GM19099 (cell line): ENCODE data around the gene EIF2B1.
A peak's percentile ranks its signal among the peaks of the same experiment; 100 is the strongest.

ENCODE experiments used
- POLR2A ChIP-seq: IDR thresholded peaks from 3 replicates; pipeline ENCODE4 v1.6.1; 2011; ENCODE audit warnings: low read depth; ENCODE audit not compliant: insufficient read length; ENCODE audit errors: extremely low read depth

The EIF2B1 gene

DNA sequence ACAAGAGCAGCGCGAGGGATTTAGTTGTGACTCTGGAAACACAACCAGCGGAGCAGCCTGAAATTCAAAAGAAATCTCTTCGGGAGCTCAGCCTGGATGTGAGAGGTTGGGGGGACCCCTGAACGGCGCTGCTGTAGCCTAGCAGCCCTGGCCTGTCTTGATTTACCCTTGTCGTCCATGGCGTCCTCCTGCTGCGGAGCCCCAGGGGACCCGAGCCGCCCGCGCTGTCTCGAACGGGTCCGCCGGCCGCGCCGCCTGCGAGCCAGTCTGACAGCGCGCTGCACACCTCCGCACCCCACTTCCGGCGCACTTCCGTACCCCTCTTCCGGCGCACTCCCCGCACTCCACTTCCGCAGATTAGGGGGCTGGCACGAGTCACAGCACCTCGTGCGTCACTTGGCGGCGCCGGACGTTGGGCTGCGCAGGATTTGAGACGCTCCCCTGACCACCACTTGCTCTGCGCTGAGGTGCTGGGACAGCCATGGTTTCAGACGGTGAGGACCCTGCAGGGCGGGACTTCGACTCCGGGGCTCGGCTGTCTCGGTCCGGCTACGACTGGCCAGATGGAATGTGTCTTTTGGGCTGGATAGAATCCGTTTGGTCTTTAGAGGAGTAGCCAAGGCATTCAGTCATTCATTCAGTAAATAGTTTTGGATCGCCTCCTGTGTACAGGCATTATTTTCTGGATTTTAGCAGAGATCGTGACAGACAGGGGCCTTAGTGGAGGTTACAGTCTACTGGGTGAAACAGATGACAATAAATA, at the start of gene EIF2B1, which contains the start of gene GTF2H3:
Gene EIF2B1, minus strand, starts transcription at position 308 of the 763 bp plus-strand sequence. Its CDS starts 129 bp downstream, at position 179.
Gene GTF2H3, plus strand, starts transcription at position 451 of the 763 bp plus-strand sequence. Its CDS starts 31 bp downstream, at position 482.
- TF ChIP-seq POLR2A: peak; percentile 97

- TF ChIP-seq POLR2A: no peak
These were observed 48.1 kb upstream of the EIF2B1 start for GRCh38 chr12:123681605-123682004.

DNA sequence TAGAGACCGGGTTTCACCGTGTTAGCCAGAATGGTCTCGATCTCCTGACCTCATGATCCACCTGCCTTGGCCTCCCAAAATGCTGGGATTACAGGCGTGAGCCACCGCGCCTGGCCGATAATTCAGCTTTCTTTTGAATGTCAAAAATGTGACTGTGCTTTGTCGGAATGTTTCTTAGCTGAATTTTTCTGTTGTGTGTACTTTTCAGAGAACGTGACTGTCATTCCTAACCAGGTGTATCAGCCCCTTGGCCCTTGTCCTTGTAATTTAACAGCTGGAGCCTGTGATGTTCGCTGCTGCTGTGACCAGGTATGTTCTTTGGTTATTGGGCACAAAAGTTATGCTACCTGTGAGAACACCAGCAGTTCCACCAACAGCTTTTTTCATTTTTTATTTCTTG, 45.5 kb upstream of the EIF2B1 start:
- no peak for TF ChIP-seq POLR2A

- no peak for TF ChIP-seq POLR2A
These were observed 43.3 kb upstream of the EIF2B1 start for GRCh38 chr12:123676616-123677320.

DNA sequence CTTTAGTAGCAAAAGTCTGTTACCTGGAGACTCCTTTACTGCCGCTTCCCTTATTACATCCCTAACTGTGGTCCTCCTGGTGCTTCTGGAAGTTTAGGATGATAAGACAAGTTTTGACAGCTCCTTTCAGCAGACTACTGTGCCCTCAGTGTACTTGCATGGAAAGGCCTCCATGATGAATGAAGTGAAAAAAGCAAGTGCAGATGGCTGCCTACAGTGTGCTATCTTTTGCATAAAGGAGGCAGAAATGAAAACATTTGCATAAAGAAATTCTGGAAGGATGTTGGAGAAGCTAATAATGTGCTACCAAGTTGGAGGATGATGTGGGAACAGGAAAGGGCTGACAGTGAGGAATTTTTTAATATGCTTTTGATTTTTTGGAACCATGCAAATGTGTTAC, 42.0 kb upstream of the EIF2B1 start:
- TF ChIP-seq POLR2A: no peak

DNA sequence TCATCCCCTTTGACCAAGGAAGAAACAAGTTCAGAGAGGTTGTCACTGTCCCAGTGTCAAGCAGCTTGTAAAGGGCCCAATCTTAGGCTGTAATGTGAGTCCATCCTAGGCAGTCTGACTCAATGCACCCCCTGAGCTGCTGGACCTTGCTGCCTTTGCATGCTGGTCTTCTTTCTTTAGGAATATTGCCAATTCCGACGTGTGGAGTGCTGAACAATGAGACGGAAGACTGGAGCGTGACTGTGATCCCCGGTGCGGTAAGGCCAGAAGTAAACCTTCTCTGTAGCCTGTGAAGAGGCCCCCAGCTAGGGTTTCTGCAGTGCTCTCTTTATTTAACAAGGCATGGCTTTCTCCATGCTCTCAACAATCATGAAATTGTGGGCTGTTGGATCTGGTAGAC, 38.4 kb upstream of the EIF2B1 start:
- TF ChIP-seq POLR2A: no peak

DNA sequence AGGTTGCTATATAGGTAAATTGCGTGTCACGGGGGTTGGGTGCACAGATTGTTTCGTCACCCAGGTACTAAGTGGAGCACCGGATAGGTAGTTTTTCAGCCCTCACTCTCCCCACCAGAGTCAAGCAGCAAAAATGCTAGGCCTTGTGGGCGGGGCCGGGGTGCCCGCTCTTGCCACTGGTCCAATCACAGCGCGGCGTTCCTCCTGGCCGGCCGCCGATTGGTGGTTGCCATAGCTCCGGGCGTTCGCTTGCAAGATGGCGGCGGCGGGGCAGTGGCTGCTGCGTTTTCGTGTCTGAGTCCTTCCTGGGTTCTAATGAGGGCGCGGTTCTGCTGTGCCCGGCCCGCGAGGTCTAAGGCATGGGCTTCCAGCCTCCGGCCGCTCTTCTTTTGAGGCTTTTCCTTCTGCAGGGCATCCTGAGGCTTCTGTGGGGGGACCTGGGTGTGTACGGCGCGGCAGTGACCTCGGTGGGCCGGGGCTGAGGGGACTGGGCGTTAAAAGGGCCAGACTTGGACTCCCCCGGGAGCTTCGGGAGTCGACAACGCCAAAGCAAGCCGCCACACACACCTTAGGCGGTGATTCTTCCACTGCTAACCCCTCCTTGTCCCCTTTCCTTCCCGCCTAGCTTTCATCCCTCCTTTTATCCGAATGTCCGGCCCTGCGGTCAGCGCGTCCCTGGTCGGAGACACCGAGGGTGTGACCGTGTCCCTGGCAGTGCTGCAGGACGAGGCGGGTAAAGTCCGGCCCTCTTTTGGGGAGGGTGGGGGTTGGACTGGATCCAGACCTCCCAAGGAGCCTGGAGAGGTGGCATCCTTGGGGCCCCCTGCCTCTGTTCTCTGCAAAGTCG, 37.6 kb upstream of the EIF2B1 start, which contains the start of gene TCTN2:
Gene TCTN2, plus strand, starts transcription at position 232 of the 847 bp plus-strand sequence. Its CDS starts 128 bp downstream, at position 360.
- TF ChIP-seq POLR2A: peak; percentile 33

GRCh38 chr12:123667771-123668170, 34.3 kb upstream of the EIF2B1 start:
- TF ChIP-seq POLR2A: no peak

DNA sequence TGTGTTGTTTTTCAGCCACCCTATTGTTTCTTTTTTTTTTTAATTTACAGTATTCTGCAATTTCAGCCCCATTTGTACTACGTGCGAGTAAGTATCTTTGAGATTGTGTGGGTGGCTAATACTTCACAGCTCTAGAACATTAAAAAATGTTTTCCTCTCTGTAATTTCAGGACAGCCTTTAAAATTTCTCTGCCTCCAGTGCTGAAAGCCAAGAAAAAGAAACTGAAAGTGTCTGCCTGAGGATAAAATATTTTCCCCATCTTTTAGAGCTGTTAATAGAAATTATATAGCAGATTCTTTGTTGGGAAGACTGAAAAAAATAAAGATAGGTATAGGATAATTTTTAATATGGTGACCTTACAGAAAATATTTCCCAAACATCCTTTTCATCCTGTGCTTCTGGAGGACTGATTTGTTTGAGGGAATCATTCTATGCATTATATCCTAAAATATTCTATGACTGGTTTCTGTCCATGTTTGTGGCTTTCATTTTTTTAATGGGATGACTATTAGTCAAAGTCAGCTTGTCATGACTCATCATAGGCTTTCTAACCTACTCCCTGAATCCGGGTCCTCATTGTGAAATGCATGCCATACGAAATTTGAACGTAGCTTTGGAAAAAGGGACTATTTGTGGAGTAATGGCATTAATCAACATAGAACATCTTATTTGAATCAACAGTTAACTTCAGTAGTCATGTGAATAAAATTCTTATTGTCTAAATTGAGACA, 26.7 kb upstream of the EIF2B1 start:
- no peak for TF ChIP-seq POLR2A

GRCh38 chr12:123657211-123657610, 23.7 kb upstream of the EIF2B1 start:
- TF ChIP-seq POLR2A: no peak

GRCh38 chr12:123656392-123656791, 22.9 kb upstream of the EIF2B1 start:
- no peak for TF ChIP-seq POLR2A

DNA sequence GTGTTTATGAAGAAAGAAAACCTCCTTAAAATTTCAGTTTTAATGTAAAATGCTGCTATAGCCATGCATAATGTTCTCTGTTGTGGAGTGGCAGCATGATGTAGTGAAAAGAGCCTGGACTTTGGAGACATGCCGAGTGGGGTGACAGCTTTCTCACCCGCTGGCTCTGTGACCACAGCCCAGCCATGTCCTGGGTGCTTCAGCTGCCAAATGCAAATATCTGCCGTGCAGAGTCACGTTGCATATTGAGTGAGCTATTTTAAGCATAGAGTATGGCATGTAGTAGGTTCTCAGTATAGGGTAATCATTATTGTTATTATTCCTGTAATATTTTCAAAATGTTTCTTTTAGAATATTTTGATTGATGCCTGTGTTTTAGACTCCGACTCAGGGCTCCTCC, 21.9 kb upstream of the EIF2B1 start:
- TF ChIP-seq POLR2A: no peak

DNA sequence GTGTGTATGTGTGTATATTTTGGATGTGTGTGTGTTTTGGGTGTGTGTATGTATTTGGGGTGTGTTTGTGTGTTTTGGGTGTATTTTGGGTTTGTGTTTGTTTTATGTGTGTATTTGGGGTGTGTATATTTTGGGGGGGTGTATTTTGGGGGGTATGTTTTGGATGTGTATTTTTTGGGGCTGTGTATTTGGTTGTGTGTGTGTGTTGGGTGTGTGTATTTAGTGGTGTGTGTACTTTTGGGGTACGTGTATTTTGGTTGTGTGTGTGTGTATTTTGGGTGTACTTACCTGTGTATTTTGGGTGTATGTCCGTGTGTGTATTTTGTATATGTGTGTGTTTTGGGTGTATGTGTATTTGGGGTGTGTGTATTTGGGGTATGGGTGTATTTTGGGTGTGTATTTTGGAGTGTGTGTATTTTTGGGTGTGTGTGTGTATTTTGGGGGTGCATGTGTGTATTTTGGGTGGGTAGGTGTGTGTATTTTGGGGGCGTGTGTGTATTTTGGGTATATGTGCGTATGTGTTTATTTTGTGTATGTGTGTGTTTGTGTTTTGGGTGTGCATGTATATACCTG, 20.7 kb upstream of the EIF2B1 start:
- TF ChIP-seq POLR2A: no peak

DNA sequence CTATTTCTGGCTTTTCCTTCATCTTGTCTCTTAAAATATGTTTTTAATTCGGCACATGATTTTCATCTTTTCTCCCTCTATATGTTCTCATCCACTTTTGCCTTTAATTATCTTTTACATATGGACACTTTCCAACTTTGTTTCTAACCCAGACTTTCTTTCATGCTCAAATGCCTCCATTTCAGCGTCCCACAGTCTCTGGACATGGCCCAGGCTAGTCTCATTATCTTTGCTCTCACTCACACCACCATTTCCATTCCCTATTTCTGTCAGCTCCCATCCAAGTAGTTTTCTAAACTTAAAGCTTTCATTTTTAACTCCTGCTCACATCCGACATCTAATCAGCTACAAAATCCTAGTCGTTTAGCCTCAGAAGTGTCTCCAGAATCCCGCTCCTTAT, 14.9 kb upstream of the EIF2B1 start:
- TF ChIP-seq POLR2A: no peak
